ENCODE data around the gene CCL25.

- no peak for TF ChIP-seq EP300 (conservative IDR thresholded peaks at IDR 0.05; ENCODE audit: poor library complexity, severe bottlenecking)
- TF ChIP-seq CTCF (IDR thresholded peaks at IDR 0.05; ENCODE audit: poor library complexity, severe bottlenecking) = no peak
- no peak for TF ChIP-seq RAD21 (conservative IDR thresholded peaks at IDR 0.05)
- no peak for TF ChIP-seq EZH2 (IDR thresholded peaks at IDR 0.05; ENCODE audit: borderline replicate concordance, insufficient read depth, low read length, poor library complexity, severe bottlenecking)
These were observed 48.8 kb downstream of the CCL25 start for GRCh38 chr19:8101311-8101710.
